ENCODE data around the gene FYB1.

- TF ChIP-seq CTCF (IDR thresholded peaks at IDR 0.05) (no peak), POLR2A (IDR thresholded peaks at IDR 0.05) (no peak)
Measured at GRCh38 chr5:39100301-39100850, 119.0 kb downstream of the FYB1 start.

All from esophagus squamous epithelium (tissue), 4 donors.